Transverse colon (tissue), 4 donors: Measurements from ENCODE around the gene PLPP7. TPM values are rescaled to one million over a fixed set of nuclear protein-coding genes. Genes with fewer than 3 reads are reported as not detected.

Experiments used
- DNase-seq: peaks from one replicate; pipeline ENCODE4 v3.0.0-alpha.2; 2019
- H3K27ac ChIP-seq, 4 donors: fragments of 200-600 bp; sonication (generic); 2 replicates each; pipeline ENCODE4 v1.5.1; 2016 to 2018; ENCODE audit warnings: inconsistent platforms in 4 of 4
- H3K27me3 ChIP-seq: fragments of 200-600 bp; sonication (generic); 2 replicates; pipeline ENCODE4 v1.5.1; 2017; ENCODE audit warnings: inconsistent platforms
- H3K36me3 ChIP-seq, 4 donors: fragments of 200-600 bp; sonication (generic); 2 replicates each; pipeline ENCODE4 v1.5.1; 2017 to 2019; ENCODE audit warnings: inconsistent platforms in 4 of 4
- H3K4me1 ChIP-seq, 4 donors: fragments of 200-600 bp; sonication (generic); 2 replicates each; pipeline ENCODE4 v1.5.1; 2017 to 2020; ENCODE audit warnings: inconsistent platforms in 4 of 4
- H3K4me3 ChIP-seq, 4 donors: fragments of 200-600 bp; sonication (generic); 1 replicate in 1 of 4; 2 replicates in 3 of 4; pipeline versions ENCODE4 v1.5.1 to v1.6.1; 2017 to 2019; ENCODE audit warnings: inconsistent platforms in 4 of 4
- H3K9me3 ChIP-seq, 2 donors: fragments of 200-600 bp; sonication (generic); 2 replicates each; pipeline ENCODE4 v1.5.1; 2017 to 2019; ENCODE audit warnings: inconsistent platforms in 2 of 2
- CTCF ChIP-seq, 5 experiments: fragments of 200-600 bp in 3 of 5; fragments of 450-650 bp in 2 of 5; sonication (generic) in 3 of 5; IDR thresholded peaks; 1 replicate in 2 of 5; 2 replicates in 3 of 5; pipeline ENCODE4 v1.5.1; 2016 to 2017; ENCODE audit warnings: antibody characterized with exemption in 5 of 5, inconsistent platforms in 3 of 5, mild to moderate bottlenecking in 2 of 5, moderate library complexity in 1 of 5
- EP300 ChIP-seq: sonication (generic); formaldehyde crosslinking; IDR thresholded peaks from one replicate; pipeline ENCODE4 v1.6.1; 2017; ENCODE audit warnings: antibody characterized with exemption, low read depth
- POLR2A ChIP-seq: fragments of 450-650 bp; IDR thresholded peaks from one replicate; pipeline ENCODE4 v1.6.1; 2016; ENCODE audit warnings: antibody characterized with exemption, mild to moderate bottlenecking, moderate library complexity
- POLR2AphosphoS5 ChIP-seq, 3 donors: sonication (generic); formaldehyde crosslinking; IDR thresholded peaks; one replicate each; pipeline ENCODE4 v1.6.1; 2016; ENCODE audit warnings: antibody characterized with exemption in 3 of 3
- WGBS, 2 donors: methylation state at CpG; one replicate each; pipeline ENCODE4 v1.1.5; 2018; ENCODE audit warnings: low coverage in 1 of 2; 5-methylcytosine and 5-hydroxymethylcytosine counted together
- in situ Hi-C, 4 donors: fragments of 200-750 bp; cut with MboI; loops; one replicate each; pipeline versions ENCODE4 v1.15.0 to v1.15.1; 2017; ENCODE audit warnings: low sequenced_read_pairs in 3 of 4, low pct_ligation_motif_present in 1 of 4, low pct_unique_long_range_greater_than_20kb in 1 of 4
- intact Hi-C: fragments of 100-400 bp; cut with DNase I; formaldehyde crosslinking; loops from one replicate; pipeline ENCODE4 v1.15.1; 2023; ENCODE audit warnings: low total_unique reads
- total RNA-seq, 4 donors: library from RNA; depleted of rRNA; stranded (reverse); fragments of >200 nt; gene quantifications; one replicate each; pipeline ENCODE4 v1.1.0, GENCODE V29; 2016

PLPP7 gene
- total RNA-seq, 4 donors from 2014 or later, result 3.0 to 10.3 (median 4.1) TPM

- no peak overlapping the region for H3K4me3 ChIP-seq
- intact Hi-C loops (no loop called here), in situ Hi-C loops (no loop called here)
- DNase-seq, result no peak
- no peaks in the 10 kb centered on the region for H3K27me3 ChIP-seq
- H3K36me3 ChIP-seq, result no peaks in the 10 kb centered on the region
- no peak for TF ChIP-seq CTCF (IDR thresholded peaks at IDR 0.05)
- no peak for TF ChIP-seq POLR2AphosphoS5 (IDR thresholded peaks at IDR 0.05)
- TF ChIP-seq POLR2A, result no peak
- no peak for TF ChIP-seq EP300
- no peak overlapping the region for H3K27ac ChIP-seq
- H3K4me1 ChIP-seq, result no peaks in the 10 kb centered on the region
- 79 to 84% methylated on average over 4 to 9 of the region's 9 CpGs for WGBS, 2 donors
- no peaks in the 10 kb centered on the region for H3K9me3 ChIP-seq
These were observed 6.9 kb downstream of the PLPP7 start for GRCh38 chr9:131296460-131296859.

- Histone ChIP-seq H3K27ac (no peak overlapping the region), H3K4me3 (no peak overlapping the region), H3K9me3 (no peaks in the 10 kb centered on the region), H3K4me1 (no peaks in the 10 kb centered on the region), H3K27me3 (no peaks in the 10 kb centered on the region), H3K36me3 (no peaks in the 10 kb centered on the region)
- 74 to 89% methylated on average over 3 to 8 of the region's 8 CpGs for WGBS, 2 donors
- DNase-seq, result no peak
- in situ Hi-C loops, result no loop called here
- TF ChIP-seq EP300 (no peak), POLR2AphosphoS5 (IDR thresholded peaks at IDR 0.05) (no peak), POLR2A (no peak), CTCF (IDR thresholded peaks at IDR 0.05) (no peak)
- intact Hi-C loops, result no loop called here
These were observed 7.5 kb downstream of the PLPP7 start for GRCh38 chr9:131296906-131297500.

GRCh38 chr9:131297903-131298302 is 8.4 kb downstream of the PLPP7 start:
- no peak for TF ChIP-seq POLR2A
- TF ChIP-seq EP300, result no peak
- no peak for TF ChIP-seq CTCF (IDR thresholded peaks at IDR 0.05)
- H3K4me1 ChIP-seq, result no peaks in the 10 kb centered on the region
- H3K9me3 ChIP-seq, result no peaks in the 10 kb centered on the region
- DNase-seq, result no peak
- H3K36me3 ChIP-seq, result no peaks in the 10 kb centered on the region
- in situ Hi-C loops, result no loop called here
- H3K27ac ChIP-seq, result no peak overlapping the region
- no peaks in the 10 kb centered on the region for H3K27me3 ChIP-seq
- H3K4me3 ChIP-seq, result no peak overlapping the region
- WGBS, 2 donors, result 66 to 73% methylated on average over 4 to 11 of the region's 11 CpGs
- intact Hi-C loops, result no loop called here

- H3K9me3 ChIP-seq, result no peaks in the 10 kb centered on the region
- intact Hi-C loops, result no loop called here
- 91% methylated on average over 5 of the region's 5 CpGs; no CpG with 5 or more reads in 1 of the 2 donors for WGBS, 2 donors
- H3K27ac ChIP-seq, result no peak overlapping the region
- H3K27me3 ChIP-seq, result no peaks in the 10 kb centered on the region
- in situ Hi-C loops, result no loop called here
- no peak for DNase-seq
- no peak overlapping the region for H3K4me3 ChIP-seq
- TF ChIP-seq POLR2A (no peak), CTCF (IDR thresholded peaks at IDR 0.05) (no peak), POLR2AphosphoS5 (IDR thresholded peaks at IDR 0.05) (no peak), EP300 (no peak)
- no peaks in the 10 kb centered on the region for H3K36me3 ChIP-seq
- H3K4me1 ChIP-seq, result no peaks in the 10 kb centered on the region
These were observed 8.8 kb downstream of the PLPP7 start for GRCh38 chr9:131298341-131298740.
